PFSK-1 (cell line): ENCODE results near the gene LRRC23.

Source experiments
- FOXP2 ChIP-seq: optimal IDR thresholded peaks from 2 replicates; pipeline ENCODE3; 2011; ENCODE audit warnings: borderline replicate concordance, control low read depth, inconsistent platforms; ENCODE audit not compliant: insufficient read depth; ENCODE audit errors: extremely low read length, extremely low read depth
- POLR2AphosphoS5 ChIP-seq: IDR thresholded peaks from 2 replicates; pipeline ENCODE4 v1.6.1; 2012; ENCODE audit warnings: low read depth, mild to moderate bottlenecking, control low read depth, low read length, moderate library complexity
- SIN3A ChIP-seq: IDR thresholded peaks from 2 replicates; pipeline ENCODE4 v1.6.1; 2012; ENCODE audit warnings: mild to moderate bottlenecking, low read length, moderate library complexity, borderline replicate concordance; ENCODE audit not compliant: insufficient read depth
- TAF1 ChIP-seq: IDR thresholded peaks from 2 replicates; pipeline ENCODE4 v1.6.1; 2012; ENCODE audit warnings: low read length, control low read depth, borderline replicate concordance; ENCODE audit not compliant: insufficient read depth
- TF ChIP-seq, protein P1 (sequence below), 2 experiments: IDR thresholded peaks; 2 replicates each; pipeline versions ENCODE4 v1.6.1 to v1.8.0; 2011 to 2012; ENCODE audit warnings: low read depth in 2 of 2, low read length in 2 of 2, control low read depth in 1 of 2, inconsistent platforms in 1 of 2, mild to moderate bottlenecking in 1 of 2, moderate library complexity in 1 of 2; ENCODE audit not compliant: insufficient read depth in 1 of 2

DNA sequence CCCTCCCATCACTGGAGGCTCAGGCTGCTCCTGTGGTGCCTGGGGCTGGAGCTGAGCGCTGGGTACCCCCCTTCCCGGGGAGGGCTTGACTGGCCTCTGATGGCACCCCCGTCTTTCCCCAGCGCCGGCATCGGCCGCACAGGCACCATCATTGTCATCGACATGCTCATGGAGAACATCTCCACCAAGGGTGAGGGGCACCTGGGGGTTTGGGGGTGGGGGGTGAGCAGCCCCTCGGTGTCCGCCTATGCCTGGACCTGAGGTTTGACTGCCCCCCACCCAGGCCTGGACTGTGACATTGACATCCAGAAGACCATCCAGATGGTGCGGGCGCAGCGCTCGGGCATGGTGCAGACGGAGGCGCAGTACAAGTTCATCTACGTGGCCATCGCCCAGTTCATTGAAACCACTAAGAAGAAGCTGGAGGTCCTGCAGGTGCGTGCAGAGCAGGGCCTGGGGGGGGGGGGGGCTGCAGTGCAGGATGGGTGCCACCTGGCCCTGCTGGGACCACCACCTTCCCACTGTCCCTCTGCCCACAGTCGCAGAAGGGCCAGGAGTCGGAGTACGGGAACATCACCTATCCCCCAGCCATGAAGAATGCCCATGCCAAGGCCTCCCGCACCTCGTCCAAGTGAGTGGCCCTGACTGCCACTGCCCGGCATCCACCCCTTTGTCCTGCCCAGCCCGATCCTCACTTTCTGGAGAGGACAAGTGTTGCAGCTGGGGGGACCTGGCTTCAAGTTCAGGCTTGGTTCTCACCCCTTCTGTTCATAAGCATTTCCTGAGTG lies 55.4 kb downstream of the LRRC23 start:
- TF ChIP-seq SIN3A (no peak), POLR2AphosphoS5 (no peak), TAF1 (no peak), FOXP2 (no peak)
- TF ChIP-seq, protein P1, sequence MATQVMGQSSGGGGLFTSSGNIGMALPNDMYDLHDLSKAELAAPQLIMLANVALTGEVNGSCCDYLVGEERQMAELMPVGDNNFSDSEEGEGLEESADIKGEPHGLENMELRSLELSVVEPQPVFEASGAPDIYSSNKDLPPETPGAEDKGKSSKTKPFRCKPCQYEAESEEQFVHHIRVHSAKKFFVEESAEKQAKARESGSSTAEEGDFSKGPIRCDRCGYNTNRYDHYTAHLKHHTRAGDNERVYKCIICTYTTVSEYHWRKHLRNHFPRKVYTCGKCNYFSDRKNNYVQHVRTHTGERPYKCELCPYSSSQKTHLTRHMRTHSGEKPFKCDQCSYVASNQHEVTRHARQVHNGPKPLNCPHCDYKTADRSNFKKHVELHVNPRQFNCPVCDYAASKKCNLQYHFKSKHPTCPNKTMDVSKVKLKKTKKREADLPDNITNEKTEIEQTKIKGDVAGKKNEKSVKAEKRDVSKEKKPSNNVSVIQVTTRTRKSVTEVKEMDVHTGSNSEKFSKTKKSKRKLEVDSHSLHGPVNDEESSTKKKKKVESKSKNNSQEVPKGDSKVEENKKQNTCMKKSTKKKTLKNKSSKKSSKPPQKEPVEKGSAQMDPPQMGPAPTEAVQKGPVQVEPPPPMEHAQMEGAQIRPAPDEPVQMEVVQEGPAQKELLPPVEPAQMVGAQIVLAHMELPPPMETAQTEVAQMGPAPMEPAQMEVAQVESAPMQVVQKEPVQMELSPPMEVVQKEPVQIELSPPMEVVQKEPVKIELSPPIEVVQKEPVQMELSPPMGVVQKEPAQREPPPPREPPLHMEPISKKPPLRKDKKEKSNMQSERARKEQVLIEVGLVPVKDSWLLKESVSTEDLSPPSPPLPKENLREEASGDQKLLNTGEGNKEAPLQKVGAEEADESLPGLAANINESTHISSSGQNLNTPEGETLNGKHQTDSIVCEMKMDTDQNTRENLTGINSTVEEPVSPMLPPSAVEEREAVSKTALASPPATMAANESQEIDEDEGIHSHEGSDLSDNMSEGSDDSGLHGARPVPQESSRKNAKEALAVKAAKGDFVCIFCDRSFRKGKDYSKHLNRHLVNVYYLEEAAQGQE (IDR thresholded peaks at IDR 0.05; ENCODE audit: insufficient read depth in 1 of 2, low read depth in 2 of 2, low read length in 2 of 2), result no peak
